Measurements from ENCODE around the gene POLR2F.

DNA sequence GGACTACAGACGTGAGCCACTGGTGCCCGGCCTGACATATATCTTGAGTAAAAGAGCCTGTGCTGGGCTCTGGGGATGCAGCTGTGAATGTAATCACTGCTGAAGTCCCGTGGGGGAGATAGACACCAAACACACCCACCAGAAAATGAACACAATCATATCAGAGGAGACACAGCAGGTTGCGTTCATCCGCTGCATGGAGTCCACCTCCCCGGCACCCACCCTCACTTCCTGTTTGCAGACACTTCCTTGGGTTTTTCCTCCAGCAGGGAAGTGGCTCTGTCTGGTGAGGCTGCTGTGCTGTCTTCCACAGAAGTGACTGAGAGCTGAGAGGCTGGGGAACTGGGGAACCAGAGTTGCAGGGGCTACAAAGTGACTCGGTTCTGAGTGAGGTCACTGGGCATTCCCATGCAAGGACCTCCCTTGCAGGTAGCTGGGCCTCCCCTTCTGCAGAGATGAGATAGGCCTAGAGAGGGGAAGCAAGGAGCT is 40.2 kb upstream of the POLR2F start:
- TF ChIP-seq, protein P1, sequence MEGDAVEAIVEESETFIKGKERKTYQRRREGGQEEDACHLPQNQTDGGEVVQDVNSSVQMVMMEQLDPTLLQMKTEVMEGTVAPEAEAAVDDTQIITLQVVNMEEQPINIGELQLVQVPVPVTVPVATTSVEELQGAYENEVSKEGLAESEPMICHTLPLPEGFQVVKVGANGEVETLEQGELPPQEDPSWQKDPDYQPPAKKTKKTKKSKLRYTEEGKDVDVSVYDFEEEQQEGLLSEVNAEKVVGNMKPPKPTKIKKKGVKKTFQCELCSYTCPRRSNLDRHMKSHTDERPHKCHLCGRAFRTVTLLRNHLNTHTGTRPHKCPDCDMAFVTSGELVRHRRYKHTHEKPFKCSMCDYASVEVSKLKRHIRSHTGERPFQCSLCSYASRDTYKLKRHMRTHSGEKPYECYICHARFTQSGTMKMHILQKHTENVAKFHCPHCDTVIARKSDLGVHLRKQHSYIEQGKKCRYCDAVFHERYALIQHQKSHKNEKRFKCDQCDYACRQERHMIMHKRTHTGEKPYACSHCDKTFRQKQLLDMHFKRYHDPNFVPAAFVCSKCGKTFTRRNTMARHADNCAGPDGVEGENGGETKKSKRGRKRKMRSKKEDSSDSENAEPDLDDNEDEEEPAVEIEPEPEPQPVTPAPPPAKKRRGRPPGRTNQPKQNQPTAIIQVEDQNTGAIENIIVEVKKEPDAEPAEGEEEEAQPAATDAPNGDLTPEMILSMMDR (IDR thresholded peaks at IDR 0.05) = no peak
- TF ChIP-seq, protein P2, sequence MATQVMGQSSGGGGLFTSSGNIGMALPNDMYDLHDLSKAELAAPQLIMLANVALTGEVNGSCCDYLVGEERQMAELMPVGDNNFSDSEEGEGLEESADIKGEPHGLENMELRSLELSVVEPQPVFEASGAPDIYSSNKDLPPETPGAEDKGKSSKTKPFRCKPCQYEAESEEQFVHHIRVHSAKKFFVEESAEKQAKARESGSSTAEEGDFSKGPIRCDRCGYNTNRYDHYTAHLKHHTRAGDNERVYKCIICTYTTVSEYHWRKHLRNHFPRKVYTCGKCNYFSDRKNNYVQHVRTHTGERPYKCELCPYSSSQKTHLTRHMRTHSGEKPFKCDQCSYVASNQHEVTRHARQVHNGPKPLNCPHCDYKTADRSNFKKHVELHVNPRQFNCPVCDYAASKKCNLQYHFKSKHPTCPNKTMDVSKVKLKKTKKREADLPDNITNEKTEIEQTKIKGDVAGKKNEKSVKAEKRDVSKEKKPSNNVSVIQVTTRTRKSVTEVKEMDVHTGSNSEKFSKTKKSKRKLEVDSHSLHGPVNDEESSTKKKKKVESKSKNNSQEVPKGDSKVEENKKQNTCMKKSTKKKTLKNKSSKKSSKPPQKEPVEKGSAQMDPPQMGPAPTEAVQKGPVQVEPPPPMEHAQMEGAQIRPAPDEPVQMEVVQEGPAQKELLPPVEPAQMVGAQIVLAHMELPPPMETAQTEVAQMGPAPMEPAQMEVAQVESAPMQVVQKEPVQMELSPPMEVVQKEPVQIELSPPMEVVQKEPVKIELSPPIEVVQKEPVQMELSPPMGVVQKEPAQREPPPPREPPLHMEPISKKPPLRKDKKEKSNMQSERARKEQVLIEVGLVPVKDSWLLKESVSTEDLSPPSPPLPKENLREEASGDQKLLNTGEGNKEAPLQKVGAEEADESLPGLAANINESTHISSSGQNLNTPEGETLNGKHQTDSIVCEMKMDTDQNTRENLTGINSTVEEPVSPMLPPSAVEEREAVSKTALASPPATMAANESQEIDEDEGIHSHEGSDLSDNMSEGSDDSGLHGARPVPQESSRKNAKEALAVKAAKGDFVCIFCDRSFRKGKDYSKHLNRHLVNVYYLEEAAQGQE (IDR thresholded peaks at IDR 0.05; ENCODE audit: low read depth, low read length) = no peak
- TF ChIP-seq RFX5 (IDR thresholded peaks at IDR 0.05; ENCODE audit: low read length) (no peak), CHD2 (IDR thresholded peaks at IDR 0.05; ENCODE audit: low read length, partially characterized antibody) (no peak), TAF1 (IDR thresholded peaks at IDR 0.05; ENCODE audit: borderline replicate concordance, low read depth, low read length) (no peak), POLR2AphosphoS5 (IDR thresholded peaks at IDR 0.05; ENCODE audit: low read depth, low read length) (no peak)
- TF ChIP-seq, protein P3, sequence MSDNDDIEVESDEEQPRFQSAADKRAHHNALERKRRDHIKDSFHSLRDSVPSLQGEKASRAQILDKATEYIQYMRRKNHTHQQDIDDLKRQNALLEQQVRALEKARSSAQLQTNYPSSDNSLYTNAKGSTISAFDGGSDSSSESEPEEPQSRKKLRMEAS (IDR thresholded peaks at IDR 0.05; ENCODE audit: low read depth) = no peak
